ENCODE measurements around the gene POU4F1.

- TF ChIP-seq, protein P1, sequence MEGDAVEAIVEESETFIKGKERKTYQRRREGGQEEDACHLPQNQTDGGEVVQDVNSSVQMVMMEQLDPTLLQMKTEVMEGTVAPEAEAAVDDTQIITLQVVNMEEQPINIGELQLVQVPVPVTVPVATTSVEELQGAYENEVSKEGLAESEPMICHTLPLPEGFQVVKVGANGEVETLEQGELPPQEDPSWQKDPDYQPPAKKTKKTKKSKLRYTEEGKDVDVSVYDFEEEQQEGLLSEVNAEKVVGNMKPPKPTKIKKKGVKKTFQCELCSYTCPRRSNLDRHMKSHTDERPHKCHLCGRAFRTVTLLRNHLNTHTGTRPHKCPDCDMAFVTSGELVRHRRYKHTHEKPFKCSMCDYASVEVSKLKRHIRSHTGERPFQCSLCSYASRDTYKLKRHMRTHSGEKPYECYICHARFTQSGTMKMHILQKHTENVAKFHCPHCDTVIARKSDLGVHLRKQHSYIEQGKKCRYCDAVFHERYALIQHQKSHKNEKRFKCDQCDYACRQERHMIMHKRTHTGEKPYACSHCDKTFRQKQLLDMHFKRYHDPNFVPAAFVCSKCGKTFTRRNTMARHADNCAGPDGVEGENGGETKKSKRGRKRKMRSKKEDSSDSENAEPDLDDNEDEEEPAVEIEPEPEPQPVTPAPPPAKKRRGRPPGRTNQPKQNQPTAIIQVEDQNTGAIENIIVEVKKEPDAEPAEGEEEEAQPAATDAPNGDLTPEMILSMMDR (conservative IDR thresholded peaks at IDR 0.05; ENCODE audit: low read depth in 2 of 2), result no peak
- TF ChIP-seq POLR2AphosphoS5 (IDR thresholded peaks at IDR 0.05; ENCODE audit: low read depth) (no peak), EZH2 (IDR thresholded peaks at IDR 0.05; ENCODE audit: low read depth, unreplicated experiment) (peak; percentile 27), ETS1 (IDR thresholded peaks at IDR 0.05) (no peak), EZH2phosphoT487 (IDR thresholded peaks at IDR 0.05; ENCODE audit: unreplicated experiment) (no peak)
Measured at GRCh38 chr13:78598966-78599644, 4.2 kb downstream of the POU4F1 start.
